ENCODE results near the gene PPP4R4.

Gene PPP4R4

DNA sequence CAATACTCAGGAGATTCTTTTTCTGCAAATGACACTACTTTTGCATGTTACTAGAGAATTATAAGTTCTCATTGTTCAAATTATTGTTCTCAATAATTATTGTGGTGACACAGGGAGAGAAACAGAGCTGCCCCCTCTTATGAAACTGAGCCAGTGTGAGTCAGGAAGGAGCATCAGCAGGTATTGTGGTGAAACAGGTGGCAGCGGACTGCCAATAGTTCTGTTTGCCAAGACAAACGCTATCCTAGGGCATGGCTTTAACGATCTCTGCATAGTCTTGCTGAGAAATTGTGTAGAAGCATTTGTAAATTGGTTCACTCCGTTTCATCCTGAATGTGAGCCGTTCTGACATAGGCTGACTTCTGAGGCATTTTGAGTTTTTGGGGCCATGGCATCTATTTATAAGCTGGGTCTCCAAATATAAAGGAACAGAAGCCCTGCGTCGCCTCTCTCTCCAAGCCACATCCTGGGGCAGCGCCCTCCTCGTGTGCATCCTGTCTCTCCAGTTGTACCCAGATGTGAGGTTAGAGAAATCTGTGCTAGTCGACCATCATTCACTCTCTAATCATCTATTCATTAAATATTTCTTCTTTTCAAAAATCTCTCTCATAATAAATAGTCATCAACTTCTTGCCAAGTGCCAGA is 15.8 kb upstream of the PPP4R4 start:
- peaks cover 16 to 21% of the 10 kb centered on the region in 2 donors for H3K4me1 Mint-ChIP-seq (ENCODE audit: low read depth in 2 of 2)
- ATAC-seq (replicated peaks) = peak; percentile 92
- H3K4me3 Mint-ChIP-seq = peak overlapping the region; percentile 20 to 44
- no peaks in the 10 kb centered on the region for H3K9me3 Mint-ChIP-seq
- peak; percentile 10 to 21 (median 11) for DNase-seq
- no peaks in the 10 kb centered on the region for H3K36me3 Mint-ChIP-seq (ENCODE audit: insufficient read depth)
- H3K27ac Mint-ChIP-seq = no peak overlapping the region
- peaks cover 8 to 23% of the 10 kb centered on the region in 2 donors for H3K27me3 Mint-ChIP-seq

DNA sequence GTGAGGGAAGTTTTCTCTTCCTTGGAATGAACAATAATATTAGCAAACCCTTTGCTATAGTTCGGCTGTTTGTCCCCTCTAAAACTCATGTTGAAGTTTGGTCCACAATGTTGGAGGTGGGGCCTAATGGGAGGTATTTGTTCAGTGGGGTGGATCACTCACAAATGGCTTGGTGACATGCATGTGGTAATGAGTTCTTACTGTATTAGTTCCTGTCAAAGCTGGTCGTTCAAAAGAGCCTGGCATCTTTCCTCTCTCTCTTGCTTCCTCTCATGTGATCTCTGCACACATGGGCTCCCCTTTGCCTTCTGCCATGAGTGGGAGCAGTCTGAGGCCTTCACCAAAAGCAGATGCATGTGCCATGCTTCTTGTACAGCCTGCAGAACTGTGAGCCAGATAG is 13.1 kb upstream of the PPP4R4 start:
- H3K9me3 Mint-ChIP-seq = no peaks in the 10 kb centered on the region
- H3K27me3 Mint-ChIP-seq = peaks cover 0 to 16% of the 10 kb centered on the region in 2 donors
- no peaks in the 10 kb centered on the region for H3K36me3 Mint-ChIP-seq (ENCODE audit: insufficient read depth)
- no peak for DNase-seq
- peaks cover 16 to 21% of the 10 kb centered on the region in 2 donors for H3K4me1 Mint-ChIP-seq (ENCODE audit: low read depth in 2 of 2)
- no peak for ATAC-seq (replicated peaks)
- peak overlapping the region in 1 of 2 donors; percentile 59 for H3K27ac Mint-ChIP-seq
- no peak overlapping the region for H3K4me3 Mint-ChIP-seq

DNA sequence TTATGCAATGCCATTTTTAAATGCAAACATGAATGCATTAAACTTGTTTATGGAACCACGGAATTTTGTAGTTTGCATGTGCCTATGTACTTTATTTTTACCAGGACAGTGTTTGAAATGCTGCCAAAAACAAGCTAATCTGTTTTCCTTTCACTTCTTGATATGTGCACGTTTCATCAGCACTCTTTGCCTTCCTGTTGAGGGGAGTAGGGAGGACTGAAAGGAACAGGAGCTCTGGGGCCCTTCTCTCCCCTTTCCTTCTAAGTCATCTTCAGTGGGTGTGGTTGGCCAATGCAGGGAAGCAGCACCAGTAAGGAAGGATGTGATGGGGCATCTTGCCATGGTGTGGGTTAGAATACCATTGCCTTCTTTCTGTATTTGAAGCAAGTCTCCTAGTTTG is 12.1 kb upstream of the PPP4R4 start:
- Mint-ChIP-seq H3K4me1 (ENCODE audit: low read depth in 2 of 2) (peaks cover 16 to 21% of the 10 kb centered on the region in 2 donors), H3K4me3 (no peak overlapping the region), H3K27me3 (peaks cover 0 to 16% of the 10 kb centered on the region in 2 donors), H3K27ac (peak overlapping the region in 1 of 2 donors; percentile 17), H3K9me3 (no peaks in the 10 kb centered on the region), H3K36me3 (ENCODE audit: insufficient read depth) (no peaks in the 10 kb centered on the region)
- no peak for DNase-seq
- ATAC-seq (replicated peaks) = no peak

DNA sequence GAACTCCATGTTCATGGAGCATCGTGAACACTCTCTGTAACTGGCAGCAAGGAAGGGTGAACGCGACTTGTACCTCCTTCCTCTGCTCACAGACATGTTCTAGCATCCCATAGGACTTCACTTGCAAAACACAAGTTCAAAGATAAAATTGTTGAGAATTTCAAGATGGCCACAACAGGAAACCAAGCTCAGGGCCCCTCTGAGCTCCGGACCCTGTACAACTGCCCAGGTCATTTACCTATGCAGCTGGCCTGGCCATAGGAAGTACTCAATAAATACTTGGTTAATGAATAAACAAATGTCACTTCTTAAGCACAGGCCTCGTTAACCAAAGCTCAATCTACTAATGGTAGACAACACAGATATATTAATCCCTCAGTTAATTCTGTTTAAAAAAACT is 11.7 kb upstream of the PPP4R4 start:
- DNase-seq = no peak
- peaks cover 0 to 16% of the 10 kb centered on the region in 2 donors for H3K27me3 Mint-ChIP-seq
- peaks cover 16 to 21% of the 10 kb centered on the region in 2 donors for H3K4me1 Mint-ChIP-seq (ENCODE audit: low read depth in 2 of 2)
- H3K4me3 Mint-ChIP-seq = no peak overlapping the region
- ATAC-seq (replicated peaks) = no peak
- no peaks in the 10 kb centered on the region for H3K9me3 Mint-ChIP-seq
- peak overlapping the region in 1 of 2 donors; percentile 17 for H3K27ac Mint-ChIP-seq
- H3K36me3 Mint-ChIP-seq (ENCODE audit: insufficient read depth) = no peaks in the 10 kb centered on the region

DNA sequence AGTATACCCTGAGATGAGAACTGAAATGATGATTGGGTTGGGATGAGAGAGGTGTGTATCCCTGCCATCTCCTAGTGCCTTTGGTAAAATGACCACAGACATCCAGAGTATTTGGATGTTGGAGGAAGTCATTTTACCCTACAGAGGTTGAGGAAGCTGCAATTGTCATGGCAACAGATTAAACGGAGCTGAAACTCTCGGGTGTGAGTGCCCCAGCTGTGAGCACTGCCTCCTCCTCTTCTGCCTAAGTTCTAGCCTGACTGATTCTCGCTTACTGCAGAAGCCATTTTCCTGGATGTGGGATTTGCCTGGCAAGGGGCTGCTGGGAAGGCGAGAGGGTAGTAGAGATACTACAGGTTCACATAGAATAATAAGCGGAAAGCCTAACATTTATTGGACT is 10.3 kb upstream of the PPP4R4 start:
- ATAC-seq (replicated peaks) = no peak
- no peaks in the 10 kb centered on the region for H3K36me3 Mint-ChIP-seq (ENCODE audit: insufficient read depth)
- H3K4me3 Mint-ChIP-seq = no peak overlapping the region
- no peak overlapping the region for H3K27ac Mint-ChIP-seq
- H3K4me1 Mint-ChIP-seq (ENCODE audit: low read depth in 2 of 2) = peaks cover 8 to 9% of the 10 kb centered on the region in 2 donors
- no peak for DNase-seq
- H3K27me3 Mint-ChIP-seq = peaks cover 0 to 16% of the 10 kb centered on the region in 2 donors
- H3K9me3 Mint-ChIP-seq = no peaks in the 10 kb centered on the region

DNA sequence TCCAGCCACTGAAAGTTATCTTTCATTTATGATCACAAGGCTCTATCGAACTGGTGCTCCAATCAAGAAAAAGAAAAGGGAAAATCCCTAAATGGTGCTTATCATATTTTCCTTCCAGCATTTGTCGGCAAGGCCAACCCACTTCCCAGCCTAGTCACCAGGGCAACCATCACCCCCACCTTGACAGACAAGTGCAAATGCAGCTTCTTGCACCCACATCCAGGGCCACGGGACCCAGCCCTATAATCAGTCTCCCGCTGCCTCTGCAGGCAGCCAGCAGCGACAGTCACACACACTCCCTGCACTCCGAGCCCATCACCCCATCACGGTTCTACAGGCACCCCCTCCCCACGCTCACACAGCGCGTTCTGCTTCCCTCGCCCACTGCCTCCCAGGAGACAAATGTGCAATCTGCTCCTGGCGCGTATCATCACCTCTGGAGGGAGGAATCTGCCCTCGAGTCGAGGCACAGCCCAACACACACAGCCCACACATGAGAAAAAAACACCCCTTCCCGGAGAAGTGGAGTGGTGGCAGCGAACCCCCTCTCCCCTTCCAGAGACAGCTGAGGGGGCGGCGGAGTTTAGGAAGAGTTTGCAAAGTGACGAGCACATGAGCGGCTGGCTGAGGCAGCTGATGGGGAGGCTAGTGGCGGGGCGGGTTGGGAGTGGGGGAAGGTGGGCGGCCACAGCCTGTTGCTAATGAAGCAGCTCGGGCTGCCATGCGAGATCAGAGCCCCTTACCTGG is 9.3 kb upstream of the PPP4R4 start:
- peaks cover 5 to 9% of the 10 kb centered on the region in 2 donors for H3K4me1 Mint-ChIP-seq (ENCODE audit: low read depth in 2 of 2)
- H3K27ac Mint-ChIP-seq = no peak overlapping the region
- DNase-seq (no peak), ATAC-seq (replicated peaks) (no peak)
- no peaks in the 10 kb centered on the region for H3K36me3 Mint-ChIP-seq (ENCODE audit: insufficient read depth)
- peaks cover 0 to 16% of the 10 kb centered on the region in 2 donors for H3K27me3 Mint-ChIP-seq
- H3K9me3 Mint-ChIP-seq = no peaks in the 10 kb centered on the region
- no peak overlapping the region for H3K4me3 Mint-ChIP-seq

DNA sequence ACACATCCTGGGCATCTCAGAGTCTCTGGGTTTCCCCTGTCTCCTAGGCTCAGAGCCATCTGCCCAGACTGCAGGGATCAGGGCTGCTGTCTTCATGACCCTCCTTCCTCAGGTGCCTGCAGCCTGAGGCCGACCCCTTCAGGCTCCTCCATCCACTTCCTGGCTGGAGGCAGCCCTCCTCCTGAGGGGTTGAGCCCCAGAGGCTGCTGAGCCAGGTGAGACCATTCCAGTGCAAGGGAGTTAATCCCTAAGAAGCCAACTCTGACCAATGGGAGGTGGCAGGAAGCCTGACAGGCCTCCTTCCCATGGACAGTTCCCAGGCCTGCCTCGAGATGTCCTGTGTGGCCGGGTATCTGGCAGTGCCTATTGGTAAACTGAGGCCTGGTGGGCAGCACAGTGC is 8.4 kb upstream of the PPP4R4 start:
- peaks cover 5 to 9% of the 10 kb centered on the region in 2 donors for H3K4me1 Mint-ChIP-seq (ENCODE audit: low read depth in 2 of 2)
- H3K9me3 Mint-ChIP-seq = no peaks in the 10 kb centered on the region
- H3K4me3 Mint-ChIP-seq = no peak overlapping the region
- peaks cover 0 to 16% of the 10 kb centered on the region in 2 donors for H3K27me3 Mint-ChIP-seq
- H3K36me3 Mint-ChIP-seq (ENCODE audit: insufficient read depth) = no peaks in the 10 kb centered on the region
- H3K27ac Mint-ChIP-seq = peak overlapping the region in 1 of 2 donors; percentile 65
- DNase-seq (no peak), ATAC-seq (replicated peaks) (no peak)

DNA sequence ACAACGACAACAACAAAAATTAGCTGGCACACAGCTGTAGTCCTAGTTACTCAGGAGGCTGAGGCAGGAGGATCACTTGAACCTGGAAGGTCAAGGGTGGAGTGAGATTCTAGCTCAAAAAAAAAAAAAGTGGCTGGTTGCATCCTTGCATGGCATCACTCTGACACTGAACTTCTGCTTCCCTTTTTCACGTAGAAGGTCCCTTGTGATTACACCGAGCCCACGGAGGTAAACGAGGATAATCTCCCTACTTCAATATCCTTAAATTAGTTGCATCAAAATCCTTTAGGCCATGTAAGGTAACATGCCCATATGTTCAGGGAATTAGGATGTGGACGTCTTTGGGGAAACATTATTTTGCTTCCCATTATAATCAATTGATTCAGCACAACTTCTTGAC is 4.0 kb upstream of the PPP4R4 start:
- Mint-ChIP-seq H3K4me3 (no peak overlapping the region), H3K4me1 (ENCODE audit: low read depth in 2 of 2) (peaks cover 2 to 9% of the 10 kb centered on the region in 2 donors), H3K27ac (no peak overlapping the region), H3K36me3 (ENCODE audit: insufficient read depth) (peaks cover 2% of the 10 kb centered on the region), H3K27me3 (peaks cover 3 to 13% of the 10 kb centered on the region in 2 donors), H3K9me3 (no peaks in the 10 kb centered on the region)
- ATAC-seq (replicated peaks) (no peak), DNase-seq (no peak)

DNA sequence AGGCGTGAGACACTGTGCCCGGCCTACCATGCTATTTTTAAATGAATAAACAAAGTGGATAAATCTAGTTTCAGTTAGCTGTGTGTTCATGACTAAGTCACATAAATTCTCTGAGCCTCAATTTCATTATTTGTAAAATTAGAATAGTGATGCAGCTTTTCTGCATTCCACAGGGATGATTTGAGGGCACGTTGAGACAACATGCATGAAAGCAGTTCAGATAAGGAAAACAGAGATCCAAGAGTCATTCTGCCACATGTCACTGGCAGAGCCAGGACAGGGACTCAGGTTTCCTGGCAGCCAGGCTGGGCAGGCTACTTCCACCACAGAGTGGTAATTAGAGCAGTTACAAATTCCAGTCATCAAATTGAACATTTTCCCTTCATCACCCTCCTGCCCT is 2.9 kb upstream of the PPP4R4 start:
- ATAC-seq (replicated peaks) (no peak), DNase-seq (no peak)
- Mint-ChIP-seq H3K9me3 (no peaks in the 10 kb centered on the region), H3K27ac (no peak overlapping the region), H3K27me3 (peaks cover 14 to 15% of the 10 kb centered on the region in 2 donors), H3K4me1 (ENCODE audit: low read depth in 2 of 2) (peaks cover 5 to 19% of the 10 kb centered on the region in 2 donors), H3K36me3 (ENCODE audit: insufficient read depth) (peaks cover 4% of the 10 kb centered on the region), H3K4me3 (no peak overlapping the region)

DNA sequence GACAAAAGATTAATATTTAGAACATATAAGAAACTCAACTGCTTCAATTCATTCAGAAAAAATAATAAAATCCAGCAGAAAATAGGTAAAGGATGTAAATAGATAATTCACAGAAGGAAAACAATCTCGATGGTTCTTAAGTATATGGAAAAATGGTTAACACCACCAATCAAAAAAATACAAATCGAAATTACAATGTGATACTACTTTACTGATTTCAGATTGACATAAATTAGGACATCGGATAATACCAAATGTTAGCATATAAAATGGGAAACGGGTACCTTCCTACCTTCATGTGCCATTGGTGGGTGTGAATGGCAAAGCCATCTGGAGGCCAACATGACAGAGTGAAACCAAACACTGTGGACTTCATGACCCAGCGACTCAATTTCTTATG is 1.6 kb upstream of the PPP4R4 start:
- peaks cover 4% of the 10 kb centered on the region for H3K36me3 Mint-ChIP-seq (ENCODE audit: insufficient read depth)
- no peak for DNase-seq
- H3K27me3 Mint-ChIP-seq = peaks cover 22 to 26% of the 10 kb centered on the region in 2 donors
- no peaks in the 10 kb centered on the region for H3K9me3 Mint-ChIP-seq
- H3K4me3 Mint-ChIP-seq = peak overlapping the region in 1 of 2 donors; percentile 74
- ATAC-seq (replicated peaks) = no peak
- no peak overlapping the region for H3K27ac Mint-ChIP-seq
- peaks cover 5 to 19% of the 10 kb centered on the region in 2 donors for H3K4me1 Mint-ChIP-seq (ENCODE audit: low read depth in 2 of 2)

DNA sequence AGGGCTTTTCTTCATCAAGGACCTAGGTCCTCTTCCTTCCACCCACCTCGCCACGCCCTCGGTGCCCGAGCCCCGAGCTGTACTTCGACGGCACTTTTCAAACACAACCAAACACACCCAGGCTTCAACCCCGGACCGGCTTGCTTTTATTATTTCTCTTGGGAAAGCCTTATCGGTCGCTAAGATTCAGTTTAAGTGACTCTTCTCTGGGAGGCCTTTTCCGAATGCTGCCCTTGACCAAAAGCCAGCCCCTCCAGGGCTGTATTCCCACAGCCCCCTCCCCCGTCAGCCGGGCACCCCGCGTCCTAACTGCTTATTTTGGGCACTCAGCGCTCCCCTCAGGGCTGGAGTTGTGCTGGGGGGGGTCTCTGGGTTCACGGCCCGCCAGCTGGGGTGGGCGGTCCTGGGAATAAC is 644 bp upstream of the PPP4R4 start:
- H3K27ac Mint-ChIP-seq = peak overlapping the region in 1 of 2 donors; percentile 6
- ATAC-seq (replicated peaks) (no peak), DNase-seq (no peak)
- peaks cover 5 to 19% of the 10 kb centered on the region in 2 donors for H3K4me1 Mint-ChIP-seq (ENCODE audit: low read depth in 2 of 2)
- H3K4me3 Mint-ChIP-seq = peak overlapping the region; percentile 74 to 75
- H3K27me3 Mint-ChIP-seq = peaks cover 22 to 26% of the 10 kb centered on the region in 2 donors
- no peaks in the 10 kb centered on the region for H3K9me3 Mint-ChIP-seq
- peaks cover 4% of the 10 kb centered on the region for H3K36me3 Mint-ChIP-seq (ENCODE audit: insufficient read depth)

DNA sequence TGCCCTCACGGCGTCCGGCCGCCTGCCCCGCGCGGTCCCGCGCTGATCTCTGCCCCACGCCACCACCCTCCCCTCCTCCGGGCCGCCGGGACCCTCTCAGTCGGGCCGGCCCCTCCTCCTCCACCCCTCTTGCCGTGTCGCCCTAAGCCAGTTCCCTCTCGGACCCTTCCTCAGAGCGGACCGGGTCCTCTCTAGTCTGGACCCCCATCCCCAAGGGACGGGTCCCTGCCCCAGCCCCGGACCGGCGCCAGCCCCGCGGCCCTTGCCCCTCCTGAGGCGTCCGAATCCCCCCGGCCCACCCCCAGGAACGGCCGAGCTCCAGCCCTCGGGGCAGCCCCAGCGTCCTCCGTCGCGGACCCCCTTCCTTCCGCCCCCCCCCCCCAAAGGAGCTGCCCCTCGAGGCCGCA is 485 bp downstream of the PPP4R4 start:
- ATAC-seq (replicated peaks) (no peak), DNase-seq (no peak)
- peaks cover 22 to 34% of the 10 kb centered on the region in 2 donors for H3K27me3 Mint-ChIP-seq
- no peaks in the 10 kb centered on the region for H3K9me3 Mint-ChIP-seq
- peaks cover 5 to 19% of the 10 kb centered on the region in 2 donors for H3K4me1 Mint-ChIP-seq (ENCODE audit: low read depth in 2 of 2)
- H3K36me3 Mint-ChIP-seq (ENCODE audit: insufficient read depth) = peaks cover 4% of the 10 kb centered on the region
- H3K4me3 Mint-ChIP-seq = peak overlapping the region; percentile 66 to 74
- H3K27ac Mint-ChIP-seq = no peak overlapping the region

DNA sequence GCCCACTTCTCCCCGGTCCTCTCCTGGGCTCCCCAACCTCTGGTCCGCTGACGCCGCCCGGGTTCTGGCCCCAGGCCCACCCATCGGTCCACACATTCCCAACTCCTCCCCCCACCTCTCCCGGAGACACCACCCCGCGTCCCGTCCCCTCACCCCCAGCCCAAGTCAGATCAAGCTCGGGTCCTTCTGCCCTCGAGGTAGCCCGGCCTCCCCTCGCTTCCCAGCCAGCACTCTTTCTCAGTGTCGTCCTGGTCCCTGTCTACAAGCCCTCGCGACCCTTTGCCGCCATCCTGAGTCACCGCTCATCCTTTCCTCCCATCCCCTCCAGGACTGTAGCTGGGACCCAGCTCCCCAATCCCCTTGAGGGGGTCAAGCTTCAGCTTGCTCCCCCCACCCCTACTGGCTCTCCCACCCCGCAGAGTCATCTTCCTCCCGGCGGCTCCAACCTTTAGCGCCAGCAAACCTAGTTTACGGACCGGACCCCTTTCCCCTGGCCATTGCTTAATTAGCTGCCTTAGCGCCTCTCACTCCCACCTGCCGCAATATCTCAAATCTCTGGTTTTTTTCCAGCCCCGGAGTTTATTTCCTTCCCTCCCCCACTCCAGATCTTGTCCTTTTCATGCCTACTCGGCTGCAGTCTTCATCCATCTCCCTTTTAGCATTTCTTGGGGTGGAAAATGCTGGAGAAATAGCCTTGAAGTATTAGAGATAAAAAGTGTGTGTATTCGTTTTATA is 1.1 kb downstream of the PPP4R4 start:
- H3K4me3 Mint-ChIP-seq = peak overlapping the region; percentile 66 to 74
- peak overlapping the region in 1 of 2 donors; percentile 63 for H3K27ac Mint-ChIP-seq
- DNase-seq (no peak), ATAC-seq (replicated peaks) (no peak)
- H3K4me1 Mint-ChIP-seq (ENCODE audit: low read depth in 2 of 2) = peaks cover 5 to 19% of the 10 kb centered on the region in 2 donors
- H3K9me3 Mint-ChIP-seq = no peaks in the 10 kb centered on the region
- peaks cover 4% of the 10 kb centered on the region for H3K36me3 Mint-ChIP-seq (ENCODE audit: insufficient read depth)
- peaks cover 22 to 40% of the 10 kb centered on the region in 2 donors for H3K27me3 Mint-ChIP-seq

Data from effector memory CD8-positive, alpha-beta T cell (primary cell).